GM19099 (cell line): ENCODE data around the gene UBA52.

Experiments used
- POLR2A ChIP-seq: IDR thresholded peaks from 3 replicates; pipeline ENCODE4 v1.6.1; 2011; ENCODE audit warnings: low read depth; ENCODE audit not compliant: insufficient read length; ENCODE audit errors: extremely low read depth

The UBA52 gene

DNA sequence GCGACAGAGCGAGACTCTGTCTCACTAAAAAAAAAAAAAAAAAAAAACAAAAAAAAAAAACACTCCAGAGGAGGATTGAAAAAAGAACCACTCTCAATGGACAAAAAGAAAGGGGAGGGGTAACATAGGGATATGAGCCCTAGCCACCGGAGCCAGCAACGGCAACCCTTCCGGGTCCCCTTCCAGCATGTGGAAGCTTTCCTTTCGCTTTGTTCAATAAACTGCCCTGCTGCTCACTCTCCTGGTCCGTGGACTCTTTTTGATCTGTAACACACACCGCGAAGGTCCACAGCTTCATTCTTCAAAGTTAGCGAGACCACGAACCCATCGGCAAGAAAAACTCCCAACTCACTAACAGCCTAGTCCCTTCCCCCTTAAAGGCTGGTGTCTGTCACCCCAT, 15.9 kb downstream of the UBA52 start:
- TF ChIP-seq POLR2A, result no peak

DNA sequence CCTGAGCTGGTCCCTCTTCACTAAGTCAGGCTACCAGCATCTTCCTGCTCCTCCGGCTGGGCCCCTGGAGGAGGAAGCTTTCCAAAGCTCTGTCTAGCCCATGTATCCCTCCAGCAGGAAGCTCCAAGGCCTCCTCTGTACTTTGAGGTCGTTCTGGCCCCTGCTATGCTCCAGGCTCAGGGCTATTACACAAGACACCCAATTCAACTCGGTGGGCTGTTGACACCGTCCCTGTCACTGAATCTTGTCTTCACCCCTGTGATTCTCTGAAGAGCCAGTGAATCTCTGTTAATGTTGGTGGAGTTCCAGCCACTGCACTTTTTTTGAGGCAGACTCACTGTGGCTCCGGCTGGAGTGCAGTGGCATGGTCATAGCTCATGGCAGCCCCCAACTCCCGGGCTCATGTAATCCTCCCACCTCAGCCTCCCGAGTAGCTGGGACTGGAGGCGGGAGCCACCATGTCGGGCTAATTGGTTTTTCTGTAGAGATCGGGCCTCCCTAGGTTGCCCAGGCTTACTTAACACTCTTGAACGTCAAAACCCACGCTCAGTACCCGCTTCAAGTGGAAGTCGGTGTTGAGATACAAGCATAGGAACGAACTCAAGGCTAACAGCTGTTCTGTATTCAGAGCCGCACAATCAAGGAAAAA, 16.4 kb downstream of the UBA52 start:
- TF ChIP-seq POLR2A, result no peak

DNA sequence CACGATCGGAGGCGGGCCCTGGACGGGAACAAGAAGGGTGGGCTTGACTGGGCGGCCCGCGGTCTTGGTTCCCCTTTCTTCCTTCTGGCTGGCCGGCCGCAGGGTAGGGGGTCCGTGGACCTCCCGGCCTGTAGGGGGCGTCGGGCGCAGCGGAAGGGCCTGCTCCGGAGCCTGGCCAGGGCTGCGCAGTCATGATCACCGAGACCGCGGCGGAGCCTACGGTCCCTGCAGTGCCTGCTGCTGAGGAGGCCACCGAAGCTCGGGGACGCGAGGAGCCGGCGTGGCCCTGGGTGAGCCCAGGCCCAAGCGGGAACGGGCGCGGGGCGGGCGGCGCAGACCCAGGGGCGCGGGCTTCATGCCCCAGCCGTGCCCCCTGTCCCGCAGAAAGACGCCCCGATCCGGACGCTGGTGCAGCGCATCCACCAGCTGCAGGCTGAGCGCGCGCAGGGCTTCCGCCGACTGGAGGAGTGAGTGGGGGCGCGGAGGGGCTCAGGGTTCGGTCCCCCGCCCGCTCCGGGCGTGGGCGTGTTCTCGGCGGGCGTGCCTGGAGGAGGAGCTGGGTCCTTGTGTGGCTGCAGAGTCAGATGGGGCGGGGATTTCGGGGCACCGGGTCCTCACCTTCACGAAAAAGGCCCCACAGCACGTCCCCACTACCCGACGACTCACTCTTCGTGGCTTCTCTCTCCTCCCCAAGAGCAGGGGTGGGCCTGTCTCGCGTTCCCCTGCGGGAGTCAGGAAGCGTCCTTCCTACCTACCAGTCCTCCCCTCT, 17.1 kb downstream of the UBA52 start, which contains the start of gene REX1BD:
TSS of gene REX1BD (plus strand) at position 188 of the 769 bp plus-strand sequence. CDS start at position 192, 4 bp downstream.
- peak; percentile 93 for TF ChIP-seq POLR2A

DNA sequence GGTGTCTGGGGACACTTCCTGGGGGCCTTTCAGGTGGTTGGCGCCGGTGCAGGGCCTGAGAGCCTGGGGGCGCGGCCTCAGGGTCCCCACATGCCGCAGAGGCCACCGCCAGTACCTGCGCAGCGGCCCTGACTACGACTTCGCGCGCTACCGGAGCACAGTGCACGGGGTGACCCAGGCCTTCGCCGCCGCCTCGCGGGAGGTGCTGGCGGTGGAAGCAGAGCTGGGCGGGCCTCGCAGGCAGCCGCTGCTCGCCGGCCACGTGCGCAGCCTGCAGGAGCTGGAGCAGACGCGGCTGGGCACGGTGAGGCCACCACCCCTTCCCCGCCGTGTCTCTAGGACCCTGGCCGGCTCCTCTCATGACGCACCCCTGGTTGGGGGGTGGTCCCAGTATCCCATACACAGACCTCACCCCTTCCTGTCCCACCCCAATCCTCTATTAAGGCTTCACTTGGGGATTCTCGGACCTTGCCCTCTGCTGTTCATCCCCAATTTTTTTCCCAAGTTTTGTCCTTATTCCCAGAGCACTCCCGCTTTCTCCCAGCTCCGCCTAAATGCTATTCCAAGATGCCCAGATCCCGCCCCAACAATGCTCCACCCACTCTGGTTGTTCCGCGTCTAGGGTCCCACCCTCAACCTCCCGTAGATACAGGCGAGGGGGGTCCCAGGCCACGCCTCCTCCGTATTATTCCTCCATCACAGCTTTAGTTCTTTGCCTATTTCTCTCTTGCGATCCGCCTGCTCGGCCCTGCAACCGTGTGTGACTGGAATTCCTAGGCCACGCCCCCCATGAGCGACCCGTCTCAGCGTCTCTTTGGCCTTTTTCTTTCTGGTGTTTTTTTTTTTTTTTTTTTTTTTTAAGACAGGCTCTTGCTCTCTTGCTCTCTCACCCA, 18.0 kb downstream of the UBA52 start:
- no peak for TF ChIP-seq POLR2A

DNA sequence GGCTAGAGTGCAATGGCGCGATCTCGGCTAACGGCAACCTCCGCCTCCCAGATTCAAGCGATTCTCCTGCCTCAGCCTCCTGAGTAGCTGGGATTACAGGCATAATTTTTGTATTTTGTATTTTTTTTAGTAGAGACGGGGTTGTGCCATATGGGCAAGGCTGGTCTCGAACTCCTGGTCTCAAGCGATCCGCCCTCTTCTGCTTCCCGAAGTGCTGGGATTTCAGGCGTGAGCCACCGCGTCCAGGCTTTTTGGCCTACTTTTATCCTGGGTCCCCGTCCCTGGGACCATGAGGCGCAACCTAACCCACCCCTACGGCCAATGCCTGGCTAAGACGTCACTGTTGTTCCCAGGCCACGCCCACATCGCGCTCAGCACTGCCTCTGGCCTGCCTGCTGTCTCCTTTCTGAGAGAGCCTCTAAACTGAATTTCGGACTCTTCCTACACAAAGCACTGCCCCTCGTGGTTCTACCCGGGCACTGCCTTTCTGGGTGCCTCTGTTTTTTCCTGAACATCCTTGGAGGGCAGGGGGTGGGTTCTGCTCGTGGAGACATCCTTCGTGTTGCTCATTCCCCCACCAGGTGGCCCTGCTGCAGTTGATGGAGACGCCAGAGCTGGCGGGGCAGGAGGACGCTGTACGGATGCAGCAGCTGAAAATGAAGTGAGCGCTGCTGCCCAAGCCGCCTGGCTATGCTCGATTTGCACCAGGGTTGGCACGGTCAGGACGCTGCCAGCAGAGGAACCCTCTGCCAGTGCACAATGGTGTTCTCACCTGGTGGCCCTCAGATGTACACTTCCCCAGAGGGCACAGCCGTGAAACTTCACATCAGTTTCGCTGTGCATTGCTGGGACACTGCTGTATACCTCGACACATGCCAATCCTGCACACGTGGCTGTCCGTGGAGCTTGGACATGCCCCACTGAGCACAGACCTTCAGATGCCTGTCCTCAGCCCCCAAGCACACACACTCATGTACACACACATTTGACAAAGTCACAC, 18.9 kb downstream of the UBA52 start:
- TF ChIP-seq POLR2A, result no peak

DNA sequence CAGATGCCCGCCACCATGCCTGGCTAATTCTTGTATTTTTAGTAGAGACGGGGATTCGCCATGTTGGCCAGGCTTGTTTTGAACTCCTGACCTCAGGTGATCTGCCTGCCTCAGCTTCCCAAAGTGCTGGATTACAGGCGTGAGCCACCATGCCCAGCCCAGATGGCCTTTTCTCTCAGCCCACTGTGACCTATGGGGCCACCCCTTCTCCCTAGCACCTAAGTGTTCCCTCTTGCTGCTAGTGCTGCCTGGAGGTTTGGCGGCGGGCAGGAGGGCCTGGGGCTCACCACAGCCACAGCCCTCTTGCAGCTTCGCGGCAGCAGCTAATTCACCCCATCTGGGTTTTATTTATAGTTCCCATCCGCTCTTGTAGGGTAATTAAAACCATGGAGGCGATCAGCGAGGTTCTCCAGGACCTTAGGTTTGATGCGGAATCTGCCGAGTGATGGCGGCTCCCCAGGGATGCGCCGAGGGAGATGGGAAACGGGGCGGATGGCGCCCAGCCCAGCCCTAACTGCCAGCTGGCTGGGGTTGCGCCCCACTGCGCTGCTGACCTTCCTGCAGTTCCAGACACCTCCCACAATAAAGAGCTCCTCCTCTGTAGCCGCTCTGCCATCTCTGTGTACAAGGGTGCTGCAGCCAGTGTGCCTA, 20.2 kb downstream of the UBA52 start:
- no peak for TF ChIP-seq POLR2A

DNA sequence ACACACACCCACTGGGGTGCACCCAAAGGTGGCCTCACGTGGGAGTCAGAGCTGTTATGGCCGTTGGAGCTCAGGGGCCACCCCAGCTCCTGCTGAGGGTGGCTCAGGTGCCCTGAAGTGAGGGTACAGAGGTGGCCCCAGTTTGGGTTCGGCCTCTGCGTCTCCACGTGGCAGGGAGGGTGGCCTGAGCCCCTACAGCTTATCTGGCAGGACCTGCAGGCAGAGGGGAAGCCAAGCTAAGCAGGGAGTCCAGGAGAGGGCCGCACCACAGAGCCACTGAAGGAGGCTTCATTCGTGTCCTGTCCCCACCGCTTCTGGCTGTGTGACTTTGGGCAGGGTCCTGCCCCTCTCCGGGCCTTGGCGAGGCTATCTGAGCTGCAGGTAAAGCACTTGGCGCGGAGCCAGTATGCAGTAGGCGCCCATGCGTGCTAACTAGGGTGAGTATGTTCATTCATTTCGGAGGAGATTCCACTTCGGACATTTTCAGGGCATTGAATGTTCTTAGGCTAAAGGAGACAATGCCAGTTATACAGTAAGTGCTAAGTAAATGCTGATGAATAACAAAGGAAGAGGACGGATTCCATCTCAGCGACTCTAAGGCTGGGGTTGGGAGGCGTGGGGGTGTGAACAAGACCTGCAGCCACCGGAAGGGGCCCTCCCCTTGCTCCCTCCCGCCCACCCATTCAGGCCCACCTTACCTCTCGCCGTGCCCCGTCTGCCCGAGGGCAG, 21.9 kb downstream of the UBA52 start:
- TF ChIP-seq POLR2A, result no peak

DNA sequence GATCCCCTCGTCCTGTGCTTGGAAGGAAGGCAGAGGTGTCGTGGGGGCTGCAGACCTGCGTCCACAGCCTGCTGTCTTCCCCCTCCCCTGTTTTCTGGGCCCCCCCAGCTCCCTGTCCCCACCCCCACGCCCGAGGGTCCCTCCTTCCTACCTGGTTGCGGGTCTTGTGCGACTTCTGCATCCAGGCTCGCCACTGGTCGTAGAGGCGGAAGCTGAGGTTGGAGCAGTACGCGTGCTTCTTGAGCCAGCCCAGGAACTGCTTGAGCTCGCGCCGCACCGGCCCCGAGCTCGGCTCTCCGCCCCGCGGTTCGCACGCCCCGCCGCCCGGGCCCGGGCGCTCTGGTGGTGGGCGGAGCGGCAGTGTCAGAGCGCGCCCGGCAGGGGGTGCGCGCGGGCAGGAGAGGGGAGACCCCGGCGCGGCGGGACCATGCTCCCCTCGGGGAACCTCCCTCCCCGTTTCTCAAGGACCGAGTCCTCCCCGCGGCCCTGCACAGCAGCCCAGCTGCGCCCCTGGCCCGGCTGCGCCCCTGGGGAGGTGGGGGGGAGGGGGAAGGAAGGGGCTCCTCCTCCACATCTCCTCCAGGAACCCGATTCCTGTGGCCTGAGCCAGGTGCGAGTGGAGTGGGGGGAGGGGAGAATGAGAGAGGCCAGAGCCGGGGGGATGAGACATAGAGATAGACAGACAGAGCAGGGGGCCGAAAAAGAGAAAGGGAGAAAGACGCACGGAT, 22.6 kb downstream of the UBA52 start:
- peak; percentile 43 for TF ChIP-seq POLR2A

DNA sequence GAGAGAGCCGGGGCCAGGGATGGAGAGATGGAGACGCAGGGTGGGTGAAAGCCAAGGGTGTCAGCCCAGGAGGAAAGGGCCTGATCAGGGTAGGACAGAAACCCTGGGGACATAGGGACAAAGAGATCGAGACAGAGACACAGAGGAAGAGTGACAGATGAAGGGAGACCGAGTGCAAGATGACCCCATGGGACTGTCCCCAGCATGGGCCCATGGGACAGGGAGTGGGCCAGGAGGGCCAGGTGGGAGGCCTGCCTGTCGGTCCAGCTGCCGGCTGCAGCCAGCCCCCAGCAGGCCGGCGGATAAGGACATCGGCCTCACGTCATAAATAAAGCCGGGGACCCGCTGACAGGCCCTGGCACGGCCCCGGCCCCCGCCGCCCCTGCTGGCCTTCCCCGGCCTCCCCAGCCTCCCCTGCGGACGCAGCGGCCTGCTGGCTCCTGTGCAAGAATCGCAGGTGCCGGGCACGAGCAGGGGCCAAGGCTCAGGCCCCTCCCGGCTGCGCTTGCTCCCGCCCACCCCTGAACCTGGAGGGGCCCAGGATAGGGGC, 23.2 kb downstream of the UBA52 start:
- no peak for TF ChIP-seq POLR2A

DNA sequence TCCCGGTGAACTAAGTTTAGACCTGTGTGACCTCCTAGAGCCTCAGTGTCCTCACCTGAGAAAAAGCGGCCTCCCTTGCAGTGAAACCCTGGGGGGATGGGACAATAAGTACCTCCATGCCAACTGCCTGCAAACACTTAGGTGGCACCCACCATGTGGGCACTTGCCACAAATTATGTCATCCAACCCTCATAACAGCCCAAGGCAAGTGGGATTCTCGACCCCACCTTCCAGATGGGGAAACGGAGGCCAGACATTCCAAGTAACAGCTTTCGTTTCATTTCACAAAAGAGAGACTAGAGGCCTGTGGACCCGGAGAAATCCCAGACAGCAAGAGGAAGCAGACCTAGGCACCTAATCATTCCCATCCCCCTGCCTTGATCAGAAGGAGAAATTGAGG, 23.8 kb downstream of the UBA52 start:
- no peak for TF ChIP-seq POLR2A

DNA sequence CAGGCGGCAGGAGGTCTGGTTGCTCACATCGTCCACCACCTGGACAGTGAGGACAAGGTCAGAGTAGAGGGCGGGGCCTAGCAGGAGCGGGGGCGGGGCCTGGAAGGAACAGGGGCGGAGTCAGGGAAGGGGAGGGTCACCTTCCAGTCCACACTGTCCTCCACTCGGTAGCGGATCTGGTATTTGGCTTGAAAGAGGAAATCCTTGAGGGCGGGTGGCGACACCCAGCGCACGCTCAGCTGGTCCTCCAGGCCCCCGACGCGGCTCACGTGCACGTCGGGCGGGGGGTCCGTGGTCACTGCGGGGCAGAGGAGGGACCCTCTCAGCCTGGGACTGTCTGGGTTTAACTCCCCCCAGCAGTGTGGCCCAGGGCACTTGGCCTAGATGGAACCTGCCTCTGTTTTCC, 25.1 kb downstream of the UBA52 start:
- TF ChIP-seq POLR2A, result no peak
